GM20000 (cell line): Measurements from ENCODE around the gene GNG5.
"Not testable (repeated sequence)": the region's sequence is repeated elsewhere in the genome, so short reads cannot be mapped to it uniquely, and the experiment has no call there.

Experiments used
- DNase-seq: peaks from one replicate; pipeline ENCODE4 v3.0.0; 2012; ENCODE audit warnings: low spot score
- CTCF ChIP-seq: IDR thresholded peaks from 2 replicates; pipeline ENCODE4 v1.5.1; 2012; ENCODE audit warnings: mild to moderate bottlenecking, control low read depth; ENCODE audit errors: extremely low read depth, missing control alignments

GNG5 gene

GRCh38 chr1:84524590-84524989 lies 18.2 kb upstream of the GNG5 start:
- no peak for TF ChIP-seq CTCF
- no peak for DNase-seq

GRCh38 chr1:84510668-84511067 lies 4.3 kb upstream of the GNG5 start:
- no peak for TF ChIP-seq CTCF
- no peak for DNase-seq

- TF ChIP-seq CTCF = no peak
- no peak for DNase-seq
Measured at GRCh38 chr1:84510165-84510564, 3.8 kb upstream of the GNG5 start.

- no peak for TF ChIP-seq CTCF
- no peak for DNase-seq
Measured at GRCh38 chr1:84509029-84509428, 2.6 kb upstream of the GNG5 start.

DNA sequence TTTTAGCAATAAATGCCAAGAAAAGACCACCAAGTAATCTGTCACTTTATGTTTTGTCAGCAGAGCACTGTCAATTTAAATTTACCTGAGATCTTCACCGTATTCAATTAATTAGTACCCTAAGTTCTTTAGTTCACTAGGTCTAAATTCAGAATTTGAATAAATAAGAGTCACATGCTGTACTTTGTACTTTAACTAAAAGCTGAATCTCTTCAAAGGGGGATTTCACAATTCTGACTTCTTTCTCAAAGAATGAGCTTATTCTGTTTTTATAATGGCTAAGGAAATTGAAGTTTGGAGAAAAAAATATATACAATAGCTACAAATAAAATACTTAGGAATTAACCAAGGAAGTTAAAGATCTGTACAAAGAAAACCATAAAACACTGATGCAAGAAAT lies 2.1 kb upstream of the GNG5 start:
- DNase-seq = no peak
- TF ChIP-seq CTCF = no peak

DNA sequence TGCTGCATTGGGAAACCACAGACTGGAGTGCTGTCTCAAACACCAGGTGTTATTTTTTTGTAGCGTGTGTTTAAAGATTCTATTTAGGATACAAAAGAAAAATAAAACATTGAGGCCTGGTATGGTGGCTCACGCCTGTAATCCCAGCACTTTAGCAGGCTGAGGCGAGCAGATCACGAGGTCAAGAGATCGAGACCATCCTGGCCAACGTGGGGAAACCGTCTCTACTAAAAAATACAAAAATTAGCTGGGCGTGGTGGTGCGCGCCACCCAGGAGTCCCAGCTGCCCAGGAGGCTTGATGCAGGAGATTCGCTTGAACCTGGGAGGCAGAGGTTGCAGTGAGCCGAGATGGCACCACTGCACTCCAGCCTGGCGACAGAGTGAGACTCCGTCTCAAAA lies 1.5 kb upstream of the GNG5 start:
- DNase-seq = not testable (repeated sequence)

DNA sequence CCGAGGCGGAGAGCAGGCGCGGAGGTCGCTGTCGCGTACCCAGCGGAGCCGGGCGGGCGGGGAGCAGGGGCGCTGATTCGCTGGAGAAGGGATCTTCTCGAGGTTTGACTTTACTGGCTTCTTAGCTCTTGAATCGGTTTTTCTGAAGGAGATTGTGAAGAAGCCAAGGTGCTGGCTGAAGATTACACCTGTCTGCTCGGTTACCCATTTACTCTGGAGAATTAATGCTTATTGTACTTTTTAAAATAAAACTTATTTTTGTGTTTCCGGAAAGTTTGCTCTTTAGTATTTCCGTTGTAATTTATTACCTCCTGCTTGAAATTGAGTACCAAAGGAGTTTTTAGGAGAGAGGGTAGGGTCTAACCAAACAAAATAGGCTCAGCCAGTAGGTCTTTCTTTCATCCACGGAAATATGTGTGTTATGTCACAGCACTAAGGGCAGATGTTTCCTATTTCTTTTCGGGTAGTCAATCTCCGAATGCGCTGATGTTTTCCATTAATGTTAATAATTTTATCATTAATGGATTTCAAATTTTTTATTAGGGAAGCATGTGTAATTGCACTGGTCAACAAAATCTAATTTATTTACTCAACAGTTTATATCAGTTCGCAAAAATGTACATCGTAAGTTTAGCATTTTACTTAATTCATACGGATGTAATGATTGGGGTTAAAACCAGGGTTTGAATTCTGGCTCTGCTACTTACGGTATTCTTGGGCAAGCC lies 510 bp upstream of the GNG5 start:
- TF ChIP-seq CTCF = no peak
- DNase-seq = no peak

- peak; percentile 76 for DNase-seq
- TF ChIP-seq CTCF = no peak
Measured at GRCh38 chr1:84505493-84506001, 834 bp downstream of the GNG5 start.
